CD8-positive, alpha-beta memory T cell (primary cell): ENCODE results near the gene C16orf78. TPM values are rescaled to one million over a fixed set of nuclear protein-coding genes. Genes with fewer than 3 reads are reported as not detected.

Experiments used
- CTCF ChIA-PET: fragments of 350-600 bp; sonication (Branson Sonifier 250); formaldehyde crosslinking; loops from one replicate; lab custom pipeline; 2021; ENCODE audit warnings: antibody characterized with exemption; lab: Charles Lee
- POLR2A ChIA-PET: fragments of 350-600 bp; sonication (Branson Sonifier 250); formaldehyde crosslinking; loops from one replicate; lab custom pipeline; 2021; ENCODE audit warnings: antibody characterized with exemption; lab: Charles Lee
- DNase-seq, 5 donors: peaks; one replicate each; pipeline versions ENCODE4 v3.0.0 to v3.0.0-alpha.2; 2020 to 2022; ENCODE audit warnings: mixed read lengths in 1 of 5
- H3K27ac ChIP-seq: one replicate; pipeline ENCODE4 v1.7.0; 2013; ENCODE audit warnings: low read depth, mild to moderate bottlenecking, low read length, moderate library complexity
- H3K27me3 ChIP-seq: 2 replicates; pipeline ENCODE4 v1.7.0; 2013; ENCODE audit warnings: low read length, mild to moderate bottlenecking; ENCODE audit not compliant: insufficient read depth, poor library complexity, severe bottlenecking
- H3K36me3 ChIP-seq: 2 replicates; pipeline ENCODE4 v1.7.0; 2013; ENCODE audit warnings: mild to moderate bottlenecking, low read length, moderate library complexity; ENCODE audit not compliant: insufficient read depth
- H3K4me1 ChIP-seq: 2 replicates; pipeline ENCODE4 v1.7.0; 2013; ENCODE audit warnings: mild to moderate bottlenecking, low read length, moderate library complexity; ENCODE audit not compliant: insufficient read depth
- H3K4me3 ChIP-seq: 2 replicates; pipeline ENCODE4 v1.7.0; 2013; ENCODE audit warnings: mild to moderate bottlenecking, low read length
- H3K9me3 ChIP-seq: 2 replicates; pipeline ENCODE4 v1.7.0; 2013; ENCODE audit warnings: mild to moderate bottlenecking, low read length
- H3K27ac Mint-ChIP-seq, 8 donors: one replicate each; pipeline ENCODE4 v1.8.0; 2020 to 2021; ENCODE audit warnings: mixed read lengths in 8 of 8, mild to moderate bottlenecking in 6 of 8, inconsistent platforms in 3 of 8, moderate library complexity in 3 of 8
- H3K27me3 Mint-ChIP-seq, 2 donors: one replicate each; pipeline ENCODE4 v1.8.0; 2020 to 2021; ENCODE audit warnings: mixed read lengths in 2 of 2, mild to moderate bottlenecking in 1 of 2, moderate library complexity in 1 of 2
- H3K36me3 Mint-ChIP-seq, 3 donors: one replicate each; pipeline ENCODE4 v1.8.0; 2020 to 2021; ENCODE audit warnings: mixed read lengths in 3 of 3, inconsistent platforms in 1 of 3, mild to moderate bottlenecking in 1 of 3
- H3K4me1 Mint-ChIP-seq, 3 donors: one replicate each; pipeline ENCODE4 v1.8.0; 2020 to 2021; ENCODE audit warnings: mixed read lengths in 3 of 3, inconsistent platforms in 1 of 3, mild to moderate bottlenecking in 1 of 3
- H3K4me3 Mint-ChIP-seq, 7 donors: one replicate each; pipeline ENCODE4 v1.8.0; 2020 to 2021; ENCODE audit warnings: mixed read lengths in 7 of 7, mild to moderate bottlenecking in 6 of 7, moderate library complexity in 4 of 7, inconsistent platforms in 2 of 7
- H3K9me3 Mint-ChIP-seq, 5 donors: one replicate each; pipeline ENCODE4 v1.8.0; 2020 to 2022; ENCODE audit warnings: mixed read lengths in 5 of 5, mild to moderate bottlenecking in 3 of 5, moderate library complexity in 2 of 5, inconsistent platforms in 1 of 5
- polyA plus RNA-seq: library from polyadenylated mRNA; unstranded; fragments of 300-500 nt; fragmentation: Illumina TruSeq; gene quantifications from one replicate; pipeline ENCODE4 v1.2.3, GENCODE V29; 2021
- total RNA-seq, 2 experiments: library from RNA; stranded (reverse); gene quantifications; one replicate each; pipeline ENCODE4 v1.2.3, GENCODE V29; 2021

Gene C16orf78, protein sequence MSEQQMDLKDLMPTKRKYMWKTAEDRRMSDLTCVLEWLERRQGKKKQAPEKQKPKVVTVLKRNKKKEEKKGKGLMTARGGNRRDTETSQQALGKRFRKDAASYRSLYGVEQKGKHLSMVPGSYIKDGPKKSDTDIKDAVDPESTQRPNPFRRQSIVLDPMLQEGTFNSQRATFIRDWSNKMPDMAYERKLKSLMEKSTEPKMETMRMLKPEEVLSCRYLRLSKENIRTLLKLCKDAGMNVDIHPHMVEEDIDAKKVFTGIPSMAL
- total RNA-seq (not detected), polyA plus RNA-seq (not detected)

DNA sequence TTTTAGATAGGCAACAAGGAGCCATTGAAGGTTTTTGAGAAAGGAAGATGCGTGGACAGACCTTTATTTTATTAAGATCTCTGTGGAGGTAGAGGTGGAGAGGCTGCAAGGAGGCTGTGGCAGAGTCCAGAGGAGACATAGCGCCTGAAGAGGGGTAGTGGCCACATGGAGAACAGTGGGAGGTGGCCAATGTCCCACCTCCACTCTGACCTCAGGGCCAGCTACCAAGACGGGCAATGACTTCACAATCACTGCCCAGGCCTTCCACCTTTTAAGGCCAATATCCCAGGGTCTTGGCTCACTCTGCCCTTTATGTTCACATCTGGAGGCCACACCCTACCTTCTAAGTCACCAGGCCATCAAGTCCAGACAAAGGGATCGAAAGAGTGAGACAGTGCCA is at the start of gene C16orf78:
Gene C16orf78 (plus strand): TSS at position 301 of the 400 bp plus-strand sequence. CDS start 136 bp downstream, outside the sequence.
- Histone ChIP-seq H3K36me3 (no peaks in the 10 kb centered on the region), H3K9me3 (no peaks in the 10 kb centered on the region), H3K4me3 (no peak within 1 kb of the TSS), H3K4me1 (no peaks in the 10 kb centered on the region), H3K27me3 (no peaks in the 10 kb centered on the region), H3K27ac (no peak within 1 kb of the TSS)
- ChIA-PET CTCF (no interaction called here), POLR2A (no interaction called here)
- Mint-ChIP-seq H3K27ac (peak within 1 kb of the TSS in 1 of 8 donors; percentile 30), H3K9me3 (peaks cover 0 to 2% (median 0%) of the 10 kb centered on the region in 5 donors), H3K27me3 (peaks cover 6 to 15% of the 10 kb centered on the region in 2 donors), H3K36me3 (no peaks in the 10 kb centered on the region), H3K4me3 (no peak within 1 kb of the TSS), H3K4me1 (no peaks in the 10 kb centered on the region)
- DNase-seq, result no peak

DNA sequence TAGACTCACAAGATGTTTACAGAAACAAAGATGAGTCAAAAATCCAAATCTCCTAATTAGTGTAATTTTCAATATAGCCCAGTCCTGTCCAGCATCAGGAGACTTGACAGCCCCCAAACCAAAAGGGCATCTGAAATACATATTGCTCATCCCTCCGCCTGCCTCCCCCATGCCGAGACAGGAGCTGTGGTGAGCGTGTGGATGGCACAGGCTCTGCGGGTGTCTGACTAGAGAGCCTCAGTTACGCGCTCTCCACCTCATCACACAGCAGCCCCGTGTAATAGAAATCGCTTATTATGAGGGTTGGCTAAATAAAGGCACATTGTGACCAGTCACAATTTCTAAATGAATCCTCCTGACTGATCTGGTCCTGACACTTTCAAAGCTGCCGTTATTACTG is 48.9 kb upstream of the C16orf78 start:
- Mint-ChIP-seq H3K9me3 (peaks cover 0 to 11% (median 4%) of the 10 kb centered on the region in 5 donors), H3K27me3 (peaks cover 0 to 3% of the 10 kb centered on the region in 2 donors), H3K36me3 (no peaks in the 10 kb centered on the region), H3K27ac (no peak overlapping the region), H3K4me3 (no peak overlapping the region), H3K4me1 (no peaks in the 10 kb centered on the region)
- POLR2A ChIA-PET, result no interaction called here
- Histone ChIP-seq H3K4me3 (no peak overlapping the region), H3K27ac (no peak overlapping the region), H3K9me3 (no peaks in the 10 kb centered on the region), H3K27me3 (no peaks in the 10 kb centered on the region), H3K4me1 (no peaks in the 10 kb centered on the region), H3K36me3 (no peaks in the 10 kb centered on the region)
- no peak for DNase-seq
- CTCF ChIA-PET, result no interaction called here

DNA sequence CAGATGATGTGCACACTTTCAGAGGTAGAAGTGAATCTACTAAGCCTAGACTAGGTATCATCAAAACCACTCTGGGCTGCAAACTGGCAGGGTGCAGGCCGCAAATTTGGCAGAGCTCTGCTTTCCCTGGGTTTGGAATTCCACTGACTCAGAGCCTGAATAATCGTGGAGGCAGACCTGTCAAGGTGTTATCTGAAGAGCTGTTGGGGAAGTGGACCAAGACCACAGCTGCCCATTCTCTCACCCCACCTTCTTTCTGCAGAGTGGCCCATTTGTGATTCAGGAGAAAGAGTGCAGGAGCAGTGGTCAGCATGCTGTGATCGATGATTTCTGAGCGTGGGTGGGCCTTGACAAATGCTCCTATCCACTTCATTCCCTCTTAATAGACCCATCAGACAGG is 46.1 kb upstream of the C16orf78 start:
- no peaks in the 10 kb centered on the region for H3K4me1 Mint-ChIP-seq
- H3K27me3 Mint-ChIP-seq, result peaks cover 0 to 3% of the 10 kb centered on the region in 2 donors
- CTCF ChIA-PET, result no interaction called here

DNA sequence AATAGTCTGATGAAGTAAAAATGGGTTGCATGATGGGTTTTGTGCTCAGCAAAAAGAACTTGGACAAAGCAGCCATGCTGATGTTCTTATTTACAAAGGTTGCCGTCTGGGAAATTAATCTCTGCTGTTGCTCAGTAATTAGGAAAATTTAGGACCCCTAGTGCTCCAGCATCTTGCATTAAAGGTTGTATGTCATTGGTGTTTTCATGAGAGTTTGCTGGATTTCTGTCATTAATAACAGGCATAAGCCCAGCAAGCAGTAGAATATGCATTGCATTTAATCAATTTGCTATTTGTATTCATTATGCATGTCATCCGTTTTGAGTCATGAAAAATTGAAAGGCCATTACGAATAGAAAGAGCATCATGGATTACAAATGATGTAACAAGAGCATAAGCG is 45.3 kb upstream of the C16orf78 start:
- no peaks in the 10 kb centered on the region for H3K27me3 ChIP-seq
- Mint-ChIP-seq H3K27me3 (peaks cover 0 to 3% of the 10 kb centered on the region in 2 donors), H3K4me1 (no peaks in the 10 kb centered on the region), H3K36me3 (no peaks in the 10 kb centered on the region), H3K4me3 (no peak overlapping the region), H3K27ac (no peak overlapping the region), H3K9me3 (peaks cover 0 to 2% (median 0%) of the 10 kb centered on the region in 5 donors)
- H3K9me3 ChIP-seq, result no peaks in the 10 kb centered on the region
- no peak for DNase-seq
- no peak overlapping the region for H3K4me3 ChIP-seq
- CTCF ChIA-PET, result no interaction called here
- H3K27ac ChIP-seq, result no peak overlapping the region
- H3K4me1 ChIP-seq, result no peaks in the 10 kb centered on the region
- H3K36me3 ChIP-seq, result no peaks in the 10 kb centered on the region
- POLR2A ChIA-PET, result no interaction called here

More for the DNA sequence above, 46.1 kb upstream of the C16orf78 start:
- no peaks in the 10 kb centered on the region for H3K4me1 ChIP-seq
- H3K4me3 ChIP-seq, result no peak overlapping the region
- POLR2A ChIA-PET, result no interaction called here
- H3K9me3 Mint-ChIP-seq, result peaks cover 0 to 2% (median 0%) of the 10 kb centered on the region in 5 donors
- H3K36me3 ChIP-seq, result no peaks in the 10 kb centered on the region
- H3K27ac Mint-ChIP-seq, result no peak overlapping the region
- no peaks in the 10 kb centered on the region for H3K27me3 ChIP-seq
- H3K9me3 ChIP-seq, result no peaks in the 10 kb centered on the region
- no peak for DNase-seq
- H3K4me3 Mint-ChIP-seq, result no peak overlapping the region
- H3K36me3 Mint-ChIP-seq, result no peaks in the 10 kb centered on the region
- H3K27ac ChIP-seq, result no peak overlapping the region

DNA sequence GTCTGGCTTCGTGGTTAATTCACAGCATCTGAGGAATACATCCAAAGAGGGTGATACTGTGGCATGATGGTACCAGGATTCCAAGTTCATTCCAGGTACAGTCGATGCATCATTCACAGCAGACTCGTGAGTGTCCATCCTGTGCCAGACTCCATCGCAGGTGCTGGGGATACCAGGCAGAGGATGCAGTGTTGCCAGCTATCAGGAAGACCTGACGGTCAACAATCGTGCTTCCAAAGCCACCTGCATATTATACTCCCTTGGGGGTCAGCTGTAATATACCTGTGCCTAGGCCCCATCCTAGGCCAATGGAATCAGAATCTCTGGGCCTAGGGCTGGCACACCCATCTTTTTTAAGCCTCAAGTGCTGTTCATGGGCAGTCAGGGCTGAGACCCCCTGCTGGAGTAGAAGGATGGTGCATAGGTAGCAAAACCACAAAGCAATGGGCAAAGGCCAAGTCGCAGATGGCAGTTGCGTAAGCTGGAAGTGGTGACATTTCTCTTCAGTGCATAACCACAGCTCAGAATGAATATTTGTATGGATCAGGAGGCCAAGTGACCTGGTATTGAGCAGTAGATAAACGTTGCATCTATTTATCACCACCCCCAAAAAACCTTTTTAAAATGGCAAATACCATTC is 42.9 kb upstream of the C16orf78 start:
- H3K4me1 ChIP-seq, result no peaks in the 10 kb centered on the region
- no peak overlapping the region for H3K27ac Mint-ChIP-seq
- no peaks in the 10 kb centered on the region for H3K36me3 ChIP-seq
- no peak overlapping the region for H3K27ac ChIP-seq
- H3K4me3 Mint-ChIP-seq, result no peak overlapping the region
- no peaks in the 10 kb centered on the region for H3K36me3 Mint-ChIP-seq
- no peak overlapping the region for H3K4me3 ChIP-seq
- H3K9me3 Mint-ChIP-seq, result peaks cover 0 to 2% (median 0%) of the 10 kb centered on the region in 5 donors
- peaks cover 0 to 5% of the 10 kb centered on the region in 2 donors for H3K27me3 Mint-ChIP-seq
- H3K9me3 ChIP-seq, result no peaks in the 10 kb centered on the region
- DNase-seq, result no peak
- H3K4me1 Mint-ChIP-seq, result no peaks in the 10 kb centered on the region
- POLR2A ChIA-PET, result no interaction called here
- H3K27me3 ChIP-seq, result no peaks in the 10 kb centered on the region
- CTCF ChIA-PET, result no interaction called here

DNA sequence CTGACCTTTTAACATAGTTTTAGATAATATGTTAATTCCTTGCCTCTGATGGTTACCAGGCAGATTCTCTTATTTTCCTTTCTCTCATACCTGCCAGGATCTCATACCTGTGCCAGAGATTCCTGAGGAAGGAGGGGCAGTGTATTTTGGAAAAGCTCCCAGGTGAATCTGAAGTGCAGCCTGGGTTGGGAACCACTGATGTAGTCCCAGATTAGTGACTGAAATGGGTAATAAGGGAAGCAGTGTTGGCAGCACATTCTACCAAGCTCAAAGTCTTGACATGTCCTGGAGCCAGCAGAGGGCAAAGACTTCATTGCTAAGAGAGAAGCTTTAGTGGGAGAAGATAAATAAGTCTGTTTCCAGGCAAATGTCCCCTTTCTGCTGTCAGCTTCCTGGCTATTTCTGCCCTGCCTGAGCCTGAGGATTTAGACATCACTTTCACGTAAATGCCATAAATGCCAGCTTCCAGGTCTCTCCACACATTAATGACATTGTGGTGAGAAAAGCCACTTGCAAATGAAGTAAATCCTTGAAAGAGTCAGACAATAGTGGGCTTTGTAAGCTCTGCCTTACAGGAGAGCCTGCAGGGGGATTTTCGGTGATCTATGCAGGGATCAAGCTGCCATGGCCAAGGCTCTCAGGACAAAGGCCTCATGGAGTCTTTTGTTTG is 40.9 kb upstream of the C16orf78 start:
- Histone ChIP-seq H3K27me3 (no peaks in the 10 kb centered on the region), H3K9me3 (no peaks in the 10 kb centered on the region), H3K4me3 (no peak overlapping the region), H3K36me3 (no peaks in the 10 kb centered on the region), H3K27ac (no peak overlapping the region), H3K4me1 (no peaks in the 10 kb centered on the region)
- peaks cover 0 to 2% (median 0%) of the 10 kb centered on the region in 5 donors for H3K9me3 Mint-ChIP-seq
- DNase-seq, result no peak
- H3K27me3 Mint-ChIP-seq, result peaks cover 6 to 8% of the 10 kb centered on the region in 2 donors
- H3K4me1 Mint-ChIP-seq, result no peaks in the 10 kb centered on the region
- H3K36me3 Mint-ChIP-seq, result no peaks in the 10 kb centered on the region
- no peak overlapping the region for H3K4me3 Mint-ChIP-seq
- CTCF ChIA-PET, result no interaction called here
- H3K27ac Mint-ChIP-seq, result no peak overlapping the region
- POLR2A ChIA-PET, result no interaction called here

DNA sequence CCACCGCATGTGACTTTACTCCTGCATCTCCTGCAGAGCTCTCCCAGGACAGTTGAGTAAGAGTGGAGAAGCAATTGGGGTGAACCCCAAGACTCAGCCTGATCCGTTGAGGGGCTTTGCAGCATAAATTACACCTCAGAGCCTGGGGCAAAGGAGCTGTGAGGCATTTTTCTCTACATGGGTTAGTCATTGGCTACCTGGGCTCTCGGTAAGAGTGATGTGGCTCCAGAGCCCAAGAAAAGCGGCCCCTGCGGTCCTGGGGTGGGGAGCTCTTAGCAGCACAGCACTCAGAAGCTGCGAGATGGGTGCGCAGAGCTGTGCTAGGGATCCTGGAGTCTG is 40.4 kb upstream of the C16orf78 start:
- H3K4me1 Mint-ChIP-seq, result no peaks in the 10 kb centered on the region
- no peak for DNase-seq
- H3K27me3 Mint-ChIP-seq, result peaks cover 6 to 9% of the 10 kb centered on the region in 2 donors
- H3K9me3 Mint-ChIP-seq, result peaks cover 0 to 2% (median 0%) of the 10 kb centered on the region in 5 donors
- no peaks in the 10 kb centered on the region for H3K27me3 ChIP-seq
- no peak overlapping the region for H3K27ac Mint-ChIP-seq
- H3K36me3 Mint-ChIP-seq, result no peaks in the 10 kb centered on the region
- POLR2A ChIA-PET, result no interaction called here
- no peaks in the 10 kb centered on the region for H3K4me1 ChIP-seq
- no peaks in the 10 kb centered on the region for H3K36me3 ChIP-seq
- no peaks in the 10 kb centered on the region for H3K9me3 ChIP-seq
- CTCF ChIA-PET, result no interaction called here
- H3K4me3 Mint-ChIP-seq, result no peak overlapping the region
- H3K27ac ChIP-seq, result no peak overlapping the region
- H3K4me3 ChIP-seq, result no peak overlapping the region

DNA sequence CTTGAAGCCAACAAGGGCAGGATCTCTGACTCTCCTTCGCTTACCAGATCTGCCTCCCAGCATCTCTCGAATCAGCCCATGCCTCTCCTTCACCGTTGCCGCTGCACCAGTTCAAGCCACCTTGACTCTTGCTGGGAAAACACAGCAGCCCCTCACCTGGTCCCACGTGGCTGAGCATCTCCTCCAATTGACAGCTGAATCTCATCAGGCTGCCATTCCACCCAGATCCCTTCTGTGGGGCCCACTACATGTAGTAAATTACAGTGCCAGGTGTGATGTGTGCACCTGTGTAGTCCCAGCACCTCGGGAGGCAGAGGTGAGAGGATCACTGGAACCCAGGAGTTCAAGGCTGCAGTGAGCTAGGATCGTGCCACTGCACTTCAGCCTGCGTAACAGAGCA is 37.8 kb upstream of the C16orf78 start:
- peaks cover 11 to 20% of the 10 kb centered on the region in 2 donors for H3K27me3 Mint-ChIP-seq
- Histone ChIP-seq H3K9me3 (no peaks in the 10 kb centered on the region), H3K27ac (no peak overlapping the region), H3K27me3 (no peaks in the 10 kb centered on the region), H3K4me3 (no peak overlapping the region), H3K4me1 (no peaks in the 10 kb centered on the region), H3K36me3 (no peaks in the 10 kb centered on the region)
- H3K9me3 Mint-ChIP-seq, result no peaks in the 10 kb centered on the region
- POLR2A ChIA-PET, result no interaction called here
- no peak overlapping the region for H3K27ac Mint-ChIP-seq
- H3K4me1 Mint-ChIP-seq, result no peaks in the 10 kb centered on the region
- H3K36me3 Mint-ChIP-seq, result no peaks in the 10 kb centered on the region
- CTCF ChIA-PET, result no interaction called here
- DNase-seq, result no peak
- H3K4me3 Mint-ChIP-seq, result no peak overlapping the region
